Neural cell (in vitro differentiated cells): ENCODE results near the gene FBXO11.

Experiments
- EP300 ChIP-seq: fragments of 450-650 bp; conservative IDR thresholded peaks from 2 replicates; pipeline ENCODE4 v1.6.1; 2014; ENCODE audit warnings: antibody characterized with exemption, mild to moderate bottlenecking, moderate library complexity; ENCODE audit not compliant: poor library complexity, severe bottlenecking
- EZH2 ChIP-seq: fragments of 200-600, 300-800 bp; shearing (Covaris generic), sonication (generic); IDR thresholded peaks from 2 replicates; pipeline ENCODE4 v1.6.1; 2014; ENCODE audit warnings: antibody characterized with exemption, low read length, borderline replicate concordance, mild to moderate bottlenecking; ENCODE audit not compliant: insufficient read depth, poor library complexity, severe bottlenecking
- SMC3 ChIP-seq: fragments of 450-650 bp; conservative IDR thresholded peaks from 2 replicates; pipeline ENCODE4 v1.6.1; 2014; ENCODE audit warnings: antibody characterized with exemption, mild to moderate bottlenecking, moderate library complexity; ENCODE audit not compliant: poor library complexity
- TF ChIP-seq, protein P1 (sequence below): fragments of 450-650 bp; IDR thresholded peaks from 2 replicates; pipeline ENCODE4 v1.5.1; 2014; ENCODE audit warnings: antibody characterized with exemption, mild to moderate bottlenecking, moderate library complexity; ENCODE audit not compliant: poor library complexity, severe bottlenecking
- TF ChIP-seq, protein P2 (sequence below): IDR thresholded peaks from 2 replicates; pipeline ENCODE4 v1.6.1; 2012; ENCODE audit warnings: borderline replicate concordance

DNA sequence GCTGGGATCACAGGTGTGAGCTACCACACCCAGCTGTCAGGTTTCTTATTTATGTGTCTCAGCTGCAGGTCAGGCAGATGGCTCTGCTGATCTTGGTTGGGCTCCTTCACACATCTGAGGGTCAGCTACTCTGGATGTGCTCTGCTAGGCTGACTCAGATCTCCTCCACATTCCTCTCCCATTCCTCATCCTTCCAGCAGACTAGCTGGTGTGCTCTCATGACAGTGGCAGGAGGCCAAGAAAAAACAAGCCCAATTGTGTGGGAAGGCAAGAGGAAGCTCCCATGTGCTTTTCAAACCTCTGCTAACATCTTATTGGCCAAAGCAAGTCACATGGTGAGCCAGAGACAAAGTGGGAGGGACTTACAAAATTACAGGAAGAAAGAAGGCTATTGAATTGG lies 135.1 kb downstream of the FBXO11 start:
- TF ChIP-seq, protein P1, sequence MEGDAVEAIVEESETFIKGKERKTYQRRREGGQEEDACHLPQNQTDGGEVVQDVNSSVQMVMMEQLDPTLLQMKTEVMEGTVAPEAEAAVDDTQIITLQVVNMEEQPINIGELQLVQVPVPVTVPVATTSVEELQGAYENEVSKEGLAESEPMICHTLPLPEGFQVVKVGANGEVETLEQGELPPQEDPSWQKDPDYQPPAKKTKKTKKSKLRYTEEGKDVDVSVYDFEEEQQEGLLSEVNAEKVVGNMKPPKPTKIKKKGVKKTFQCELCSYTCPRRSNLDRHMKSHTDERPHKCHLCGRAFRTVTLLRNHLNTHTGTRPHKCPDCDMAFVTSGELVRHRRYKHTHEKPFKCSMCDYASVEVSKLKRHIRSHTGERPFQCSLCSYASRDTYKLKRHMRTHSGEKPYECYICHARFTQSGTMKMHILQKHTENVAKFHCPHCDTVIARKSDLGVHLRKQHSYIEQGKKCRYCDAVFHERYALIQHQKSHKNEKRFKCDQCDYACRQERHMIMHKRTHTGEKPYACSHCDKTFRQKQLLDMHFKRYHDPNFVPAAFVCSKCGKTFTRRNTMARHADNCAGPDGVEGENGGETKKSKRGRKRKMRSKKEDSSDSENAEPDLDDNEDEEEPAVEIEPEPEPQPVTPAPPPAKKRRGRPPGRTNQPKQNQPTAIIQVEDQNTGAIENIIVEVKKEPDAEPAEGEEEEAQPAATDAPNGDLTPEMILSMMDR = no peak
- TF ChIP-seq, protein P2, sequence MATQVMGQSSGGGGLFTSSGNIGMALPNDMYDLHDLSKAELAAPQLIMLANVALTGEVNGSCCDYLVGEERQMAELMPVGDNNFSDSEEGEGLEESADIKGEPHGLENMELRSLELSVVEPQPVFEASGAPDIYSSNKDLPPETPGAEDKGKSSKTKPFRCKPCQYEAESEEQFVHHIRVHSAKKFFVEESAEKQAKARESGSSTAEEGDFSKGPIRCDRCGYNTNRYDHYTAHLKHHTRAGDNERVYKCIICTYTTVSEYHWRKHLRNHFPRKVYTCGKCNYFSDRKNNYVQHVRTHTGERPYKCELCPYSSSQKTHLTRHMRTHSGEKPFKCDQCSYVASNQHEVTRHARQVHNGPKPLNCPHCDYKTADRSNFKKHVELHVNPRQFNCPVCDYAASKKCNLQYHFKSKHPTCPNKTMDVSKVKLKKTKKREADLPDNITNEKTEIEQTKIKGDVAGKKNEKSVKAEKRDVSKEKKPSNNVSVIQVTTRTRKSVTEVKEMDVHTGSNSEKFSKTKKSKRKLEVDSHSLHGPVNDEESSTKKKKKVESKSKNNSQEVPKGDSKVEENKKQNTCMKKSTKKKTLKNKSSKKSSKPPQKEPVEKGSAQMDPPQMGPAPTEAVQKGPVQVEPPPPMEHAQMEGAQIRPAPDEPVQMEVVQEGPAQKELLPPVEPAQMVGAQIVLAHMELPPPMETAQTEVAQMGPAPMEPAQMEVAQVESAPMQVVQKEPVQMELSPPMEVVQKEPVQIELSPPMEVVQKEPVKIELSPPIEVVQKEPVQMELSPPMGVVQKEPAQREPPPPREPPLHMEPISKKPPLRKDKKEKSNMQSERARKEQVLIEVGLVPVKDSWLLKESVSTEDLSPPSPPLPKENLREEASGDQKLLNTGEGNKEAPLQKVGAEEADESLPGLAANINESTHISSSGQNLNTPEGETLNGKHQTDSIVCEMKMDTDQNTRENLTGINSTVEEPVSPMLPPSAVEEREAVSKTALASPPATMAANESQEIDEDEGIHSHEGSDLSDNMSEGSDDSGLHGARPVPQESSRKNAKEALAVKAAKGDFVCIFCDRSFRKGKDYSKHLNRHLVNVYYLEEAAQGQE = no peak
- TF ChIP-seq EP300 (no peak), SMC3 (no peak), EZH2 (no peak)
